ENCODE measurements around the gene TMSB10. TPM values are rescaled to one million over a fixed set of nuclear protein-coding genes. Genes with fewer than 3 reads are reported as not detected.

The TMSB10 gene
- total and polyA plus RNA-seq, 2 of the 13 experiments (the other 11 are each of a cell fraction or from before 2014, with no cell fraction given): 665 to 708 TPM

DNA sequence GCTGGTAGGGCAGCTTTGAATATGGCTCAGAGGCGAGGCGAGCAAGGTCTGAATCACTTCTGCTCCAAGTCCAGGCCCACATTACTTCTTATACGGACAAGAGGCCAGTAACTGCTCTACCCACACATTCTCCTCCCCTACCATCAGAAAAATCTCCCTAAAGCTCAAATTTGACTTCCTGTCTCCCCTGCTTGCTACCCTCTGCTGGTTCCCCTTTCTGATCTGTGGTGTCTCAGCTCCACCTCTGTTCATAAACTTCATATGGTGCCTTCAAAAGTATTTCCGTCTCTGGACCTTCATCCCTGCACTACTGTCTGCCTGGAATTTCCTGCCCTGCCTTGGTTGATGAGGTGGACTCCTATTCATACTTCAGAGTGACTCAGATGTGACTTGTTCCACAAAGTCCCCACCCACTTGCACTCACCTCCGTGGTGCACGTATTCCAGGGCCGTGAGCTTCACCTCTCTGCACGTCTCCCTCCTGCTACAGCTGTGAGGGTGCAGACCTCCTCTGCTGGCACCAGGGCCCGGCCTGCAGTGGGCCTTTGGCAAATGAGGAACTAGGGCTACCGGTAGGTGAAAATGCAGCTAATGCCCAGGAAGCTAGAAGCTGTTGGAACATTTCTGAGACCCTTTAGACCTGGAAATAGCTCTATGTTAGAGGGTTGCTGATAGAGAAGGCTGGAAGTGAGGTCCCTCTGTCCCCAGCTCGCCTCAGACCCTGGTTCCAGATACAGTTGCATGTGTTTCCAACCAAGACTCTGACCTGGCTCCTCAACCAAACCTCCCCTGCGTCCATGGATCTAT is 41.0 kb downstream of the TMSB10 start (continued):
- TF ChIP-seq, protein P1, sequence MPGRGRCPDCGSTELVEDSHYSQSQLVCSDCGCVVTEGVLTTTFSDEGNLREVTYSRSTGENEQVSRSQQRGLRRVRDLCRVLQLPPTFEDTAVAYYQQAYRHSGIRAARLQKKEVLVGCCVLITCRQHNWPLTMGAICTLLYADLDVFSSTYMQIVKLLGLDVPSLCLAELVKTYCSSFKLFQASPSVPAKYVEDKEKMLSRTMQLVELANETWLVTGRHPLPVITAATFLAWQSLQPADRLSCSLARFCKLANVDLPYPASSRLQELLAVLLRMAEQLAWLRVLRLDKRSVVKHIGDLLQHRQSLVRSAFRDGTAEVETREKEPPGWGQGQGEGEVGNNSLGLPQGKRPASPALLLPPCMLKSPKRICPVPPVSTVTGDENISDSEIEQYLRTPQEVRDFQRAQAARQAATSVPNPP (CRISPR knock-in tag; IDR thresholded peaks at IDR 0.05): no peak
- TF ChIP-seq SIX4 (CRISPR knock-in tag; IDR thresholded peaks at IDR 0.05) (no peak), ZNF460 (CRISPR knock-in tag; IDR thresholded peaks at IDR 0.05; ENCODE audit: borderline replicate concordance) (peak; percentile 60; the same call in 1 of the 2 replicates), ZNF3 (CRISPR knock-in tag; IDR thresholded peaks at IDR 0.05) (no peak), TBX3 (IDR thresholded peaks at IDR 0.05; ENCODE audit: borderline replicate concordance) (no peak), ZNF878 (CRISPR knock-in tag; IDR thresholded peaks at IDR 0.05) (no peak; the same call in 1 of the 2 replicates), PAF1 (CRISPR knock-in tag; IDR thresholded peaks at IDR 0.05) (no peak), ZNF879 (CRISPR knock-in tag; IDR thresholded peaks at IDR 0.05) (peak; percentile 38; the same call in 1 of the 2 replicates), SPEN (CRISPR knock-in tag; IDR thresholded peaks at IDR 0.05; ENCODE audit: low read depth) (peak; percentile 88), GZF1 (CRISPR knock-in tag; IDR thresholded peaks at IDR 0.05) (no peak), ZIK1 (CRISPR knock-in tag; IDR thresholded peaks at IDR 0.05; ENCODE audit: borderline replicate concordance, low read depth) (no peak), RELA (CRISPR knock-in tag; IDR thresholded peaks at IDR 0.05) (0 out of 2 replicates have a peak, but pooled peaks have one; percentile 62), PTBP1 (IDR thresholded peaks at IDR 0.05; ENCODE audit: low read depth, low read length, poor library complexity, severe bottlenecking) (no peak), ZNF761 (CRISPR knock-in tag; conservative IDR thresholded peaks at IDR 0.05) (no peak; the same call in 1 of the 2 replicates)
- TF ChIP-seq, protein P2, sequence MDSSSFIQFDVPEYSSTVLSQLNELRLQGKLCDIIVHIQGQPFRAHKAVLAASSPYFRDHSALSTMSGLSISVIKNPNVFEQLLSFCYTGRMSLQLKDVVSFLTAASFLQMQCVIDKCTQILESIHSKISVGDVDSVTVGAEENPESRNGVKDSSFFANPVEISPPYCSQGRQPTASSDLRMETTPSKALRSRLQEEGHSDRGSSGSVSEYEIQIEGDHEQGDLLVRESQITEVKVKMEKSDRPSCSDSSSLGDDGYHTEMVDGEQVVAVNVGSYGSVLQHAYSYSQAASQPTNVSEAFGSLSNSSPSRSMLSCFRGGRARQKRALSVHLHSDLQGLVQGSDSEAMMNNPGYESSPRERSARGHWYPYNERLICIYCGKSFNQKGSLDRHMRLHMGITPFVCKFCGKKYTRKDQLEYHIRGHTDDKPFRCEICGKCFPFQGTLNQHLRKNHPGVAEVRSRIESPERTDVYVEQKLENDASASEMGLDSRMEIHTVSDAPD (CRISPR knock-in tag; IDR thresholded peaks at IDR 0.05): no peak
- TF ChIP-seq, protein P3, sequence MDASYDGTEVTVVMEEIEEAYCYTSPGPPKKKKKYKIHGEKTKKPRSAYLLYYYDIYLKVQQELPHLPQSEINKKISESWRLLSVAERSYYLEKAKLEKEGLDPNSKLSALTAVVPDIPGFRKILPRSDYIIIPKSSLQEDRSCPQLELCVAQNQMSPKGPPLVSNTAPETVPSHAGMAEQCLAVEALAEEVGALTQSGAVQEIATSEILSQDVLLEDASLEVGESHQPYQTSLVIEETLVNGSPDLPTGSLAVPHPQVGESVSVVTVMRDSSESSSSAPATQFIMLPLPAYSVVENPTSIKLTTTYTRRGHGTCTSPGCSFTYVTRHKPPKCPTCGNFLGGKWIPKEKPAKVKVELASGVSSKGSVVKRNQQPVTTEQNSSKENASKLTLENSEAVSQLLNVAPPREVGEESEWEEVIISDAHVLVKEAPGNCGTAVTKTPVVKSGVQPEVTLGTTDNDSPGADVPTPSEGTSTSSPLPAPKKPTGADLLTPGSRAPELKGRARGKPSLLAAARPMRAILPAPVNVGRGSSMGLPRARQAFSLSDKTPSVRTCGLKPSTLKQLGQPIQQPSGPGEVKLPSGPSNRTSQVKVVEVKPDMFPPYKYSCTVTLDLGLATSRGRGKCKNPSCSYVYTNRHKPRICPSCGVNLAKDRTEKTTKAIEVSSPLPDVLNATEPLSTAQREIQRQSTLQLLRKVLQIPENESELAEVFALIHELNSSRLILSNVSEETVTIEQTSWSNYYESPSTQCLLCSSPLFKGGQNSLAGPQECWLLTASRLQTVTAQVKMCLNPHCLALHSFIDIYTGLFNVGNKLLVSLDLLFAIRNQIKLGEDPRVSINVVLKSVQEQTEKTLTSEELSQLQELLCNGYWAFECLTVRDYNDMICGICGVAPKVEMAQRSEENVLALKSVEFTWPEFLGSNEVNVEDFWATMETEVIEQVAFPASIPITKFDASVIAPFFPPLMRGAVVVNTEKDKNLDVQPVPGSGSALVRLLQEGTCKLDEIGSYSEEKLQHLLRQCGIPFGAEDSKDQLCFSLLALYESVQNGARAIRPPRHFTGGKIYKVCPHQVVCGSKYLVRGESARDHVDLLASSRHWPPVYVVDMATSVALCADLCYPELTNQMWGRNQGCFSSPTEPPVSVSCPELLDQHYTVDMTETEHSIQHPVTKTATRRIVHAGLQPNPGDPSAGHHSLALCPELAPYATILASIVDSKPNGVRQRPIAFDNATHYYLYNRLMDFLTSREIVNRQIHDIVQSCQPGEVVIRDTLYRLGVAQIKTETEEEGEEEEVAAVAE (CRISPR knock-in tag; IDR thresholded peaks at IDR 0.05; ENCODE audit: borderline replicate concordance): no peak
- TF ChIP-seq, protein P4, sequence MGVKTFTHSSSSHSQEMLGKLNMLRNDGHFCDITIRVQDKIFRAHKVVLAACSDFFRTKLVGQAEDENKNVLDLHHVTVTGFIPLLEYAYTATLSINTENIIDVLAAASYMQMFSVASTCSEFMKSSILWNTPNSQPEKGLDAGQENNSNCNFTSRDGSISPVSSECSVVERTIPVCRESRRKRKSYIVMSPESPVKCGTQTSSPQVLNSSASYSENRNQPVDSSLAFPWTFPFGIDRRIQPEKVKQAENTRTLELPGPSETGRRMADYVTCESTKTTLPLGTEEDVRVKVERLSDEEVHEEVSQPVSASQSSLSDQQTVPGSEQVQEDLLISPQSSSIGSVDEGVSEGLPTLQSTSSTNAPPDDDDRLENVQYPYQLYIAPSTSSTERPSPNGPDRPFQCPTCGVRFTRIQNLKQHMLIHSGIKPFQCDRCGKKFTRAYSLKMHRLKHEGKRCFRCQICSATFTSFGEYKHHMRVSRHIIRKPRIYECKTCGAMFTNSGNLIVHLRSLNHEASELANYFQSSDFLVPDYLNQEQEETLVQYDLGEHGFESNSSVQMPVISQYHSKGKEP (CRISPR knock-in tag; IDR thresholded peaks at IDR 0.05): no peak

Data from HepG2 (cell line).